ENCODE data around the gene SEMA5B. TPM values are rescaled to one million over a fixed set of nuclear protein-coding genes. Genes with fewer than 3 reads are reported as not detected.

The SEMA5B gene
- total RNA-seq, 2 experiments from 2014 or later, result not detected

DNA sequence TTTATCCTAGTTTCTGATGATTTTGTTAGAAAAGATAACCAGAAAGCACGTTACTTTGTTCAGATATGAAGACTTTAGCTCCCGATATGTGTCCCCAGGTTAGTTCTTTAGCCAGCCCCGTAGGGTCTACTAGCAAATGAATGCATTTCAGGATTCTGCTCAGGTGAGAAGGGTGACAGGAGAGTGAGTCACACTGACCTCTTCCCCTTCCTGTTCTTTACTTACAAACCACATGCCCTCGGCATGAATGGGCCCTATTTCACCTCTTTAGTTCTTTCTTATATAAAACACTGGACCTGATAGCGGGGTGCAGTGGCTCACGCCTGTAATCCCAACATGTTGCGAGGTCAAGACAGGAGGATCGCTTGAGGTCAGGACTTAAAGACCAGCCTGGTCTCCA is 134.3 kb downstream of the SEMA5B start:
- Mint-ChIP-seq H3K4me3 (no peak overlapping the region), H3K27ac (no peak overlapping the region), H3K36me3 (ENCODE audit: low read depth) (no peaks in the 10 kb centered on the region), H3K9me3 (ENCODE audit: low read depth) (no peaks in the 10 kb centered on the region), H3K27me3 (no peaks in the 10 kb centered on the region), H3K4me1 (peaks cover 14% of the 10 kb centered on the region)
- ATAC-seq (peak; percentile 82), DNase-seq (no peak)
- CTCF ChIA-PET, result interaction anchor here (0.6 to 0.9 kb wide), 2 partner anchors 138 to 521 kb away, joined by 3 to 4 read pairs; no protein-coding TSS in a partner anchor
- POLR2A ChIA-PET, result no interaction called here
- intact Hi-C loops (cut with DNase I, micrococcal nuclease), result no loop called here

DNA sequence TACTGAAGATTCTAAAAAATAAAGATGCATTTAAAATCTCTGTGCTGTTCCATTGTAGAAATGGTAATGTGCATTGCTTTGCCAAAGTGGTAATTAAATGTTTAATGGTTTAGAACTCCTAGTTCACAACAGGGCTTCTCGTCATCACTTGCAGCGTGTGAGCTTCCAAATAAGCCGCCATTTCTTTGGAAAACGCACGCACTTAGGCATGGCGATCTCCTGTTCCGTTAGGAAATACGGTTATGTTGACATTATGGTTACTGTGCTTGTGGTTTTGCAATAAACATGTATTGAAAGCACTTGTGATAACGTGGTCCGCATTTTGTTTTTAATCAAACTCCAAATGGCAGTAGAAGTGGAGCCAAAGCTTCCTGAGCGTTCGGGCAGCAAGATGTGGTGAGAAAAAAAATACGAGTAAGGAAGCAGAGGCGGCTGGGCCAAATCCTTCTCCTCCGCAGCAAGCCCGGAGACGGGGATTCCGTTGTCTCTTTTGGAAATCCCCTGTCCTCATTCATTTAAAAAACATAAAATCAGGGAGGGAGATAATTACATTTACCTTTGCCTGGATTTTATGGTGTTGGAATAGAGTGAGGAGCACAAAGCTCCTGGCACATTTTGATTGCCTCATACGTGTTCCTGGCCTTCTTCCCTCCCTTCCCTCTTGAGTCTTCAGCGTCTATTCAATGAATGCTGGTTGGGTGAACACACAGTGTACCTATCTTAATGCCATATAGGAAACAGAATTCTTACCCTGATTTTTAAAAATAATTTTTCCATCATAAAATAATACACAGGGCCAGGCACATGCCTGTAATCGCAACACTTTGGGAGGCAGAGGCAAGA is 135.2 kb downstream of the SEMA5B start:
- no peak overlapping the region for H3K4me3 Mint-ChIP-seq
- intact Hi-C loops (cut with DNase I, micrococcal nuclease), result no loop called here

DNA sequence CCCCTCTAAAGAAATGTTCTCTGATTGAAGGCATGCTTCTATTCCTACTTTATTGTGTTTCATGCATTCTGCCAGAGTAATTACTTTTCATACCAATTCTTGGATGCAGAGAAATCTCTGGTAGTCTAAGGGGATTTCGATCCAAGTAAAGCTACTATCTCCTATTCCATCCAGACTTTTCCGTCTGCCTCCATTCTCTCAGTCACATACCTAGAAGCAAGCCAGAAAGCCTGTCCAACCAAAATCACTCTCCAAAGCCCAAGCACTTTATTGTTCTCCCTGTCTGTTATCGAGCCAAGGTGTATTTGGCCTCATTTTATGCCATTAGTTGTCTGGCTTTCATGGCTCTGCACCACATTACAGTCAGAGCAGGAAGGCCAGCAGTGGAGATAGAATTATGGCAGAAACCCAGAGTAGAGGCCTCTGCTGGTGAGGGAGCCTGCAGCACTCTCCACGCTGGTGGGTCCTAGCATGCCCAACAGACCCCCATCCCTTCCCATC is 136.8 kb downstream of the SEMA5B start:
- H3K9me3 Mint-ChIP-seq (ENCODE audit: low read depth), result no peaks in the 10 kb centered on the region
- CTCF ChIA-PET, result no interaction called here
- intact Hi-C loops (cut with DNase I, micrococcal nuclease), result no loop called here

More for the DNA sequence above, 135.2 kb downstream of the SEMA5B start:
- ChIA-PET POLR2A (no interaction called here), CTCF (no interaction called here)
- H3K4me1 Mint-ChIP-seq, result peaks cover 14% of the 10 kb centered on the region
- no peaks in the 10 kb centered on the region for H3K27me3 Mint-ChIP-seq
- H3K9me3 Mint-ChIP-seq (ENCODE audit: low read depth), result no peaks in the 10 kb centered on the region
- H3K36me3 Mint-ChIP-seq (ENCODE audit: low read depth), result no peaks in the 10 kb centered on the region
- H3K27ac Mint-ChIP-seq, result no peak overlapping the region
- DNase-seq (no peak), ATAC-seq (no peak)

DNA sequence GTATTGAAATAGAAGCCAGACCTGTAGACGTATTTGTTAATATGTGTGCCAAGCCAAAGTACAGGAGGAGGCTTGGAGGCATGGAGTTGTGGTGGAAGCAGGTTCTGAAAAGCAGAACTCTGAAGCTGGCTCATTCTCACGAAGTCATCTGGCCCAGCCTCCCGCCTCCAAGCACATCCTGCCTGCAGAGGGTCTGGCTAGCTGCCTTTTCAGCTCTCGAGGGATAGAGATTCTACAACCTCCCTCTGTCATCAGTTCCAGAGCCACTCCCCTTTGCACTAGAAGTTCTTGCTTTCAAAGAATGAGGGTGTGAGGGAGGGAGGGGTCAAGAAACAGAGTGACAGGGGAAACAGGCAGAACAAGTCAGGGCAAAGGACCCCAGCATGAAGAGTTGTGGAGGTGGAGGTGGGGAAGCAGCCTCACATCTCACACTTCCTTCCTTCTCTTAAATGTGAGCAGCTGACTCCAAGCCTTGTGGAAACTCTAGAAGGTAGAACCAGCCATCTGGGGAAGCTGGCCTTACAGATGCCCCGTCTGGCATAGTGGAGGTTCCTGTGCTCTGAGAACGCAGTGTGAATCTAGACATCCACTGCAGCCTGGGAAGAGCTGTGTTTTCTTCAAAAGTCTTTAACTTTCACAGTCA is 137.4 kb downstream of the SEMA5B start:
- Mint-ChIP-seq H3K36me3 (ENCODE audit: low read depth) (no peaks in the 10 kb centered on the region), H3K4me1 (peaks cover 14% of the 10 kb centered on the region), H3K9me3 (ENCODE audit: low read depth) (no peaks in the 10 kb centered on the region), H3K27me3 (no peaks in the 10 kb centered on the region), H3K27ac (no peak overlapping the region), H3K4me3 (no peak overlapping the region)
- intact Hi-C loops (cut with DNase I, micrococcal nuclease), result no loop called here
- ChIA-PET CTCF (no interaction called here), POLR2A (interaction anchor here (0.6 kb wide), 1 partner anchor 9 kb away, joined by 3 read pairs; no protein-coding TSS in a partner anchor)
- ATAC-seq (peak; percentile 82), DNase-seq (peak; percentile 39)

More for the DNA sequence above, 136.8 kb downstream of the SEMA5B start:
- Mint-ChIP-seq H3K27ac (no peak overlapping the region), H3K36me3 (ENCODE audit: low read depth) (no peaks in the 10 kb centered on the region), H3K4me3 (no peak overlapping the region), H3K27me3 (no peaks in the 10 kb centered on the region), H3K4me1 (peaks cover 14% of the 10 kb centered on the region)
- POLR2A ChIA-PET, result interaction anchor here (0.6 kb wide), 1 partner anchor 8 kb away, joined by 3 read pairs; no protein-coding TSS in a partner anchor
- DNase-seq (no peak), ATAC-seq (no peak)

DNA sequence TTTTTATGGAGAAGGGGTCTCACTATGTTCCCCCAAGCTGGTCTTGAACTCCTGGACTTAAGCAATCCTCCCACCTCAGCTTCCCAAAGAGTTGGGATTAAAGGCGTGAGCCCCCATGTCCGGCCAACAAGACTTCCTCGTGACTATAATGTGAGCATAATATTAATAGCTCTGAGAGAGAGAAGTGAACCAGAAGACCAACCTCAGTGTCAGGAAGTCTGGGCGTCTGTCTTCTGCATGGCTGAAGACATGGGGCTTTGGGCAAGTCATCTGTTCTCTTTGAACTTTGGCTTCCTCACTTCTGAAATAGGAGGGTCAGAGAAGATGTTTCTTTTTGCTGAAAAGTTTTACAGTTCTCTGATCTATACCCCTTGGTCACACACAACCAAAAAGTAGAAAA is 140.6 kb downstream of the SEMA5B start:
- no peak overlapping the region for H3K27ac Mint-ChIP-seq
- DNase-seq (no peak), ATAC-seq (no peak)
- H3K9me3 Mint-ChIP-seq (ENCODE audit: low read depth), result no peaks in the 10 kb centered on the region
- H3K4me3 Mint-ChIP-seq, result no peak overlapping the region
- no peaks in the 10 kb centered on the region for H3K27me3 Mint-ChIP-seq
- intact Hi-C loops (cut with DNase I, micrococcal nuclease), result no loop called here
- H3K36me3 Mint-ChIP-seq (ENCODE audit: low read depth), result no peaks in the 10 kb centered on the region
- ChIA-PET CTCF (interaction anchor here (0.6 to 1.0 kb wide), 2 partner anchors 65 to 300 kb away, joined by 3 read pairs; no protein-coding TSS in a partner anchor), POLR2A (no interaction called here)
- H3K4me1 Mint-ChIP-seq, result peaks cover 6% of the 10 kb centered on the region

DNA sequence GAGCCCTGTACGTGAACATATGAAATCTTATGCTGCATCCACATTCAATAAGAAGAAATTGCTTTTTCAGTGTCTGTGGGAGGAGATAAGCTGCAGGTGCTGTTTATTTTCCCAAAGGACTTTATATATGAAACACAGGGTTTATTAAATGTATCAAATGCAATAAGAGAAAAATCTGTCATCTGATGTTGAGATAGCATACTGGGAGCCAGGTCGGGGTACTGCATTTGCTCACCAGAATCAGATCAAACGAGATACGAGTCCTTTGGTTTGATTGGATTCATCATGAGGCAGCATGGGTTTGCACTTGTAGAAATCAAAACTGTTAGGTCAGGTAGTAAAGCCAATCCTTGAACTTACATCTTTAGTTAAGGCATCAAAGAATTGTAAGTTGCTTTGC is 141.3 kb downstream of the SEMA5B start:
- POLR2A ChIA-PET, result interaction anchor here (0.7 kb wide), 1 partner anchor 68 kb away, joined by 3 read pairs; no protein-coding TSS in a partner anchor
- H3K4me1 Mint-ChIP-seq, result peaks cover 6% of the 10 kb centered on the region
- ATAC-seq, result no peak
- CTCF ChIA-PET, result interaction anchor here (1.0 kb wide), 1 partner anchor 64 kb away, joined by 3 read pairs; no protein-coding TSS in a partner anchor
- H3K9me3 Mint-ChIP-seq (ENCODE audit: low read depth), result no peaks in the 10 kb centered on the region
- no peaks in the 10 kb centered on the region for H3K36me3 Mint-ChIP-seq (ENCODE audit: low read depth)
- H3K27me3 Mint-ChIP-seq, result no peaks in the 10 kb centered on the region
- intact Hi-C loops (cut with DNase I, micrococcal nuclease), result no loop called here
- H3K4me3 Mint-ChIP-seq, result no peak overlapping the region
- no peak overlapping the region for H3K27ac Mint-ChIP-seq
- no peak for DNase-seq

DNA sequence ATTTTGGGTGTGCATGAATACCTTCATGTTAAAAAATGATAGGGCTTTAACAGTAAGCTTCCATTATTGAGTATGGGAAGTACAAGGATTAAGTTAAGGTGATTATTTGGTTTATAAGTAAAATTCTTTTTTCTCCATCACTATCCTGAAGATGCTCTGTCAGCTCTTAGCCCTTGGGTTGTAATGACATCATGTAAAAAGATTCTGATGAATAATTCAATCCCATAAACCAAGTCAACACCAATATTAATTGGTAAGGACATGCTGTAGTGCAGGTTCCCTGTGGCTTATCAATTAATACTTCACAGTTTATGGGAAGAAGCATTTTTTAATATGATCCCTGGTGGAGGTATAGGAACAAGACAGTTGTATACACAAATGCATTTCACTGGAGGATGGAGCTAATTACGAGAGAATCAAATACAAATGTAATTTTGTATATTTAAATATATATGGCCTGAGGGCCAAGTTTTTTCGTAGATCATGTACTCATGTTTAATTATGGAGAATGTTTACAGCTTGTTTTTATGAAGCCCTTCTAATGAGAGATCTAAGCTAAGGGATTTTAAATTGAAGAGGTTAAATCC is 145.1 kb downstream of the SEMA5B start:
- CTCF ChIA-PET, result interaction anchor here (0.6 to 1.5 kb wide), 5 partner anchors 8 to 752 kb away, joined by 3 to 5 read pairs (median 3); no protein-coding TSS in a partner anchor
- no peaks in the 10 kb centered on the region for H3K36me3 Mint-ChIP-seq (ENCODE audit: low read depth)
- no peaks in the 10 kb centered on the region for H3K9me3 Mint-ChIP-seq (ENCODE audit: low read depth)
- POLR2A ChIA-PET, result interaction anchor here (0.7 kb wide), 1 partner anchor 72 kb away, joined by 3 read pairs; no protein-coding TSS in a partner anchor
- H3K4me3 Mint-ChIP-seq, result no peak overlapping the region
- no peaks in the 10 kb centered on the region for H3K4me1 Mint-ChIP-seq
- ATAC-seq (no peak), DNase-seq (no peak)
- H3K27me3 Mint-ChIP-seq, result no peaks in the 10 kb centered on the region
- intact Hi-C loops (cut with DNase I, micrococcal nuclease), result no loop called here
- H3K27ac Mint-ChIP-seq, result no peak overlapping the region

DNA sequence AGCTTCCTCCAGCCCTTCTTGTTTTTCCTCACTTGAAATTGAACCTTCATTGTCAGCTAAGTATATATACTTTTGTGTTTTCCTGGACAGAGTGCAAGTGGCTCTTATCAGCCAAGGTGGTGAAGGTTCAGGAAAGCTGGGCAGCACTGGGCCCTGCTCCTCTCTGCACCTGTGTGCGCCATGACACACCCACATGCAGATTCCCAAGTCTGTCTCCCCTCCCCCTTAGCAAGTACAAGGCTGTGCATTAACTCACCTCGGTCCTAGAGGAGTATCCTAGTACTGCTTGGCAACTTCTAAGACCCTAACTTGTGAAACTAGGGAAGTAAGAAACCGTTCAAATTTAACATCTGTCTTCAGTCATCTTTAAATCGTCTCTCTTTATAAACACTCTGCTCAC is 146.9 kb downstream of the SEMA5B start:
- Mint-ChIP-seq H3K9me3 (ENCODE audit: low read depth) (no peaks in the 10 kb centered on the region), H3K4me1 (peaks cover 7% of the 10 kb centered on the region), H3K36me3 (ENCODE audit: low read depth) (no peaks in the 10 kb centered on the region), H3K4me3 (no peak overlapping the region), H3K27ac (no peak overlapping the region), H3K27me3 (no peaks in the 10 kb centered on the region)
- DNase-seq (no peak), ATAC-seq (no peak)
- POLR2A ChIA-PET, result no interaction called here
- CTCF ChIA-PET, result interaction anchor here (0.9 to 1.4 kb wide), 2 partner anchors 9 to 19 kb away, joined by 3 read pairs; no protein-coding TSS in a partner anchor
- intact Hi-C loops (cut with DNase I, micrococcal nuclease), result no loop called here

DNA sequence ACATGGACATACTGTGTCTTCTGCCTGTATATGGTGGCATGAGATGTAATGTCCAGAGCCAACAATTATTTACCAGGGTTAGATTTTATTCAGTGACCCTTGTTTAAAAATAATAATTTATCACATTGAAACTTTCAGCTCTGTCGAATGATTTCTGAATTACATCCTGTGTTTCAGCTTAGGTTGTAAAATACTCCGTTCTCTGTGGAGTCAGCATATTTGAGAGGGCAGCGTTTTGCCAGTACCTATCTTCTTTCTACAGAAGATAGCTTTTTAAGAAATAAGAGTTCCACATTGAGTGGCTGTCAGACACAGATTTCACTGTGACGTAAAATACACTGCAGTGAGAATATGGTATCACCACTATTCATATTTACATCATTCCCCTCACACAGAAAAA is 147.4 kb downstream of the SEMA5B start:
- Mint-ChIP-seq H3K36me3 (ENCODE audit: low read depth) (peaks cover 1% of the 10 kb centered on the region), H3K9me3 (ENCODE audit: low read depth) (no peaks in the 10 kb centered on the region), H3K4me1 (peaks cover 9% of the 10 kb centered on the region), H3K27me3 (no peaks in the 10 kb centered on the region), H3K4me3 (no peak overlapping the region), H3K27ac (no peak overlapping the region)
- CTCF ChIA-PET, result interaction anchor here (0.9 to 1.4 kb wide), 2 partner anchors 9 to 20 kb away, joined by 3 read pairs; no protein-coding TSS in a partner anchor
- ATAC-seq (no peak), DNase-seq (no peak)
- POLR2A ChIA-PET, result no interaction called here
- intact Hi-C loops (cut with DNase I, micrococcal nuclease), result no loop called here

DNA sequence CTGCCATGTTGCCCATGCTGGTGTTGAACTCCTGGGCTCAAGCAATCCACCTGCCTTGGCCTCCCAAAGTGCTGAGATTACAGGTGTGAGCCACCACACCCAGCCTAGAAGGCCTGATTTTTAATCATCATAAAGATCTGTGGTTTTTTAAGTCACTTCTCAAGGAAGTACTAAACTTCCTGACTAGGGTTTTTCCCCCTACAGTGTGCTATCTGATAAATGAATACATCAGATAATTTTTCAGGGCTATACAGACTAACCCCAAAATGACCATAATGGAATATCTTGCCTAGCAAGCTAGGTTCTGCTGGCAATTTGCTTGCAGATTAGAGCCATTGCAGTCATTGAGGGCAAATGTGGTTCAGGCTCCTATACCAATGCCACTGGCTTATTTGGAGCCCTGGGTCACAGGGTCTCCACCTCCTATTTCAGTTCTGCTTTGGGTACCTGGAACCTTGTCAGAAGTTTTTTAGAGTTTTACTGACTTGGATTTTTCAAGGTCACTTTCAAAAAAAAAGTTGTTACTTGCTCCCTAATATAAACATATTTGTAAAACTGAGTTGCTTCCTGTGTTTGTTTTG is 151.9 kb downstream of the SEMA5B start:
- intact Hi-C loops (cut with DNase I, micrococcal nuclease), result no loop called here
- CTCF ChIA-PET, result interaction anchor here (1.1 kb wide), 1 partner anchor 121 kb away, joined by 3 read pairs; no protein-coding TSS in a partner anchor
- H3K36me3 Mint-ChIP-seq (ENCODE audit: low read depth), result peaks cover 9% of the 10 kb centered on the region
- no peak overlapping the region for H3K27ac Mint-ChIP-seq
- no peaks in the 10 kb centered on the region for H3K27me3 Mint-ChIP-seq
- no peak for DNase-seq
- POLR2A ChIA-PET, result no interaction called here
- peaks cover 2% of the 10 kb centered on the region for H3K9me3 Mint-ChIP-seq (ENCODE audit: low read depth)
- no peak overlapping the region for H3K4me3 Mint-ChIP-seq
- peaks cover 16% of the 10 kb centered on the region for H3K4me1 Mint-ChIP-seq
- no peak for ATAC-seq

All from activated CD4-positive, alpha-beta T cell treated with anti-CD3 and anti-CD28 coated beads for 36 hours (primary cell).